Mammary epithelial cell (primary cell): ENCODE measurements around the gene CYTH4.

ENCODE experiments used
- CTCF ChIP-seq, 2 donors: IDR thresholded peaks in 1 of 2; conservative IDR thresholded peaks in 1 of 2; 2 replicates each; pipeline ENCODE4 v1.5.1; 2011 to 2012; ENCODE audit warnings: inconsistent platforms in 2 of 2, low read length in 2 of 2, mild to moderate bottlenecking in 2 of 2, control low read depth in 1 of 2, low read depth in 1 of 2; ENCODE audit not compliant: insufficient read depth in 1 of 2; ENCODE audit errors: extremely low read depth in 1 of 2
- EZH2 ChIP-seq: IDR thresholded peaks from 2 replicates; pipeline ENCODE4 v1.6.1; 2012; ENCODE audit warnings: low read length, inconsistent platforms, borderline replicate concordance

DNA sequence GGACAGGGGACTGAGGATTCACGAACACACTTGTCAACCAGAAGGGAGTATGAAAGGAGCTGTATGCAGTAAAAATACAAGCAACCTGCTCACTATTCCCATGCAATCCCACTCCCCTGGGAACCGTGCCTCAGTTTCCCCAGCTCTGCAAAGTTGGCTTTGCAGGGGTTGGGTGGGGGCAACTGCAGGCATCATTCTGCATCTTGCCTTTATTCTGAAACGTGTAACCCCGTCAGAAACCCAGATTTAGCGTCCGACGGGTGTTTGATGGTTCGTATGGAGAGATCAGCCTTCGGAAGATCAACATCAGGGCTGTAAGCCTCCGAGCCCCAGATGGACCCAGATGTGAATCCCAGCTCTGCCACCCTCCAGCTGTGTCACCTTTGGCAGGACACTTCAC is 3.6 kb downstream of the CYTH4 start:
- TF ChIP-seq CTCF (conservative IDR thresholded peaks at IDR 0.05 in 1 of 2, IDR thresholded peaks at IDR 0.05 in 1 of 2; ENCODE audit: extremely low read depth in 1 of 2, insufficient read depth in 1 of 2, low read depth in 1 of 2, low read length in 2 of 2) = no peak
- no peak for TF ChIP-seq EZH2
